Panc1 (cell line): ENCODE data around the gene PPDPF. TPM values are rescaled to one million over a fixed set of nuclear protein-coding genes. Genes with fewer than 3 reads are reported as not detected.

Source experiments
- ATAC-seq: fragments of 200-7000 bp; cut with Tn5 transposase; 2 replicates; pipeline ENCODE4 v1.9.1; 2020; ENCODE audit warnings: mild to moderate bottlenecking, moderate library complexity
- BruUV-seq: library from RNA; stranded (reverse); fragments of 400-500 nt; replicated peaks from 2 replicates; lab custom pipeline; 2021; lab: Mats Ljungman, UMichigan
- CTCF ChIA-PET: fragments of 300-600 bp; sonication (Branson Sonifier 250); formaldehyde crosslinking; loops from one replicate; lab custom pipeline; 2022; ENCODE audit warnings: antibody characterized with exemption; lab: Charles Lee
- POLR2A ChIA-PET: fragments of 300-600 bp; sonication (Branson Sonifier 250); formaldehyde crosslinking; loops from one replicate; lab custom pipeline; 2022; ENCODE audit warnings: antibody characterized with exemption; lab: Charles Lee
- DNase-seq: peaks from one replicate; pipeline ENCODE4 v3.0.0-alpha.2; 2010; ENCODE audit warnings: low read depth, low spot score
- H3K27ac ChIP-seq: 2 replicates; pipeline ENCODE4 v1.5.1; 2011; ENCODE audit warnings: mild to moderate bottlenecking, low read length, inconsistent platforms
- H3K27me3 ChIP-seq: fragments of 200-500 bp; sonication (Bioruptor generic); 2 replicates; pipeline ENCODE4 v1.6.0; 2014; ENCODE audit warnings: low read length, inconsistent platforms; ENCODE audit not compliant: control insufficient read depth, insufficient read depth
- H3K36me3 ChIP-seq: fragments of 200-500 bp; sonication (Bioruptor generic); 2 replicates; pipeline ENCODE4 v1.5.1; 2014; ENCODE audit warnings: inconsistent platforms, mild to moderate bottlenecking, low read length, moderate library complexity; ENCODE audit not compliant: control insufficient read depth, insufficient read depth
- H3K4me1 ChIP-seq: 2 replicates; pipeline ENCODE4 v1.5.1; 2011; ENCODE audit warnings: inconsistent platforms, mild to moderate bottlenecking, low read length, moderate library complexity; ENCODE audit not compliant: control insufficient read depth, insufficient read depth
- H3K4me3 ChIP-seq, 2 experiments: 2 replicates each; pipeline ENCODE4 v1.5.1; 2011 to 2012; ENCODE audit warnings: low read depth in 2 of 2, low read length in 2 of 2, mild to moderate bottlenecking in 2 of 2, inconsistent platforms in 1 of 2, moderate library complexity in 1 of 2
- H3K9me3 ChIP-seq: fragments of 200-500 bp; sonication (Bioruptor generic); 2 replicates; pipeline ENCODE4 v1.5.1; 2014; ENCODE audit warnings: low read depth, mild to moderate bottlenecking, inconsistent platforms, low read length, moderate library complexity; ENCODE audit not compliant: control insufficient read depth, insufficient read depth
- CTCF ChIP-seq: fragments of 450-650 bp; IDR thresholded peaks from 2 replicates; pipeline ENCODE4 v1.5.1; 2017; ENCODE audit warnings: mild to moderate bottlenecking
- POLR2AphosphoS5 ChIP-seq: IDR thresholded peaks from 2 replicates; pipeline ENCODE4 v1.6.1; 2012; ENCODE audit warnings: mild to moderate bottlenecking, low read depth, low read length, moderate library complexity
- REST ChIP-seq, 2 experiments: IDR thresholded peaks; 2 replicates each; pipeline ENCODE4 v1.6.1; 2011 to 2012; ENCODE audit warnings: low read depth in 2 of 2, control low read depth in 1 of 2, low read length in 1 of 2, mild to moderate bottlenecking in 1 of 2, moderate library complexity in 1 of 2; ENCODE audit not compliant: insufficient read depth in 1 of 2
- SIN3A ChIP-seq: IDR thresholded peaks from 2 replicates; pipeline ENCODE4 v1.6.1; 2012; ENCODE audit warnings: low read depth, mild to moderate bottlenecking, low read length, moderate library complexity, borderline replicate concordance; ENCODE audit not compliant: insufficient read depth
- TCF7L2 ChIP-seq: IDR thresholded peaks from 2 replicates; pipeline ENCODE4 v1.6.1; 2011; ENCODE audit warnings: mild to moderate bottlenecking, low read depth, low read length, inconsistent platforms
- in situ Hi-C: cut with HindIII; loops from 2 replicates; pipeline ENCODE4 v1.10.0; 2016; ENCODE audit warnings: low sequenced_read_pairs, low pct_unique_long_range_greater_than_20kb
- intact Hi-C: fragments of 100-400 bp; cut with micrococcal nuclease; formaldehyde crosslinking; loops from one replicate; pipeline ENCODE4 v1.10.0; 2022; ENCODE audit not compliant: unreplicated experiment
- total RNA-seq: library from RNA; stranded (reverse); gene quantifications from one replicate; pipeline ENCODE4 v1.2.1, GENCODE V29; 2021; ENCODE audit not compliant: unreplicated experiment

Gene PPDPF
- total RNA-seq, 1 experiment from 2014 or later: 241 TPM

GRCh38 chr20:63567386-63568169, 47.0 kb downstream of the PPDPF start:
- Histone ChIP-seq H3K27me3 (no peaks in the 10 kb centered on the region), H3K27ac (no peak overlapping the region), H3K9me3 (no peaks in the 10 kb centered on the region), H3K4me3 (no peak overlapping the region), H3K4me1 (no peaks in the 10 kb centered on the region), H3K36me3 (no peaks in the 10 kb centered on the region)
- DNase-seq (no peak), ATAC-seq (no peak)
- intact Hi-C loops (no loop called here), in situ Hi-C loops (no loop called here)
- POLR2A ChIA-PET: interaction anchor here (0.6 kb wide), 1 partner anchor 15 kb away, joined by 9 read pairs; no protein-coding TSS in a partner anchor
- BruUV-seq: no TSS peak
- CTCF ChIA-PET: no interaction called here
- TF ChIP-seq TCF7L2 (no peak), REST (IDR thresholded peaks at IDR 0.05; ENCODE audit: insufficient read depth in 1 of 2, low read depth in 2 of 2, low read length in 1 of 2) (no peak), SIN3A (no peak), CTCF (no peak), POLR2AphosphoS5 (no peak)

- CTCF ChIA-PET: interaction anchor here (0.6 kb wide), 1 partner anchor 298 kb away, joined by 12 read pairs; no protein-coding TSS in a partner anchor
- Histone ChIP-seq H3K27me3 (no peaks in the 10 kb centered on the region), H3K4me1 (peaks cover 4% of the 10 kb centered on the region; the same call in 1 of the 2 replicates), H3K4me3 (no peak overlapping the region), H3K9me3 (no peaks in the 10 kb centered on the region), H3K36me3 (no peaks in the 10 kb centered on the region; the same call in 1 of the 2 replicates), H3K27ac (no peak overlapping the region)
- in situ Hi-C loops: no loop called here
- intact Hi-C loops: no loop called here
- ATAC-seq: no peak
- DNase-seq: no peak
- no peak for TF ChIP-seq POLR2AphosphoS5
- POLR2A ChIA-PET: interaction anchor here (0.6 kb wide), 1 partner anchor 195 kb away, joined by 3 read pairs; no protein-coding TSS in a partner anchor
- no TSS peak for BruUV-seq
These were observed 47.8 kb downstream of the PPDPF start for GRCh38 chr20:63568170-63568981.
